GM19324 (cell line): ENCODE data around the gene PPP1CA.
"Not testable (repeated sequence)": the region's sequence is repeated elsewhere in the genome, so short reads cannot be mapped to it uniquely, and the experiment has no call there.

Experiments
- ATAC-seq: cut with Tn5 transposase; IDR thresholded peaks from one replicate; pipeline ENCODE4 v1.9.1; 2021; ENCODE audit warnings: mild to moderate bottlenecking, moderate library complexity; ENCODE audit not compliant: unreplicated experiment, low FRiP score

Gene PPP1CA

GRCh38 chr11:67405196-67405567 is 3.5 kb upstream of the PPP1CA start:
- no peak for ATAC-seq

DNA sequence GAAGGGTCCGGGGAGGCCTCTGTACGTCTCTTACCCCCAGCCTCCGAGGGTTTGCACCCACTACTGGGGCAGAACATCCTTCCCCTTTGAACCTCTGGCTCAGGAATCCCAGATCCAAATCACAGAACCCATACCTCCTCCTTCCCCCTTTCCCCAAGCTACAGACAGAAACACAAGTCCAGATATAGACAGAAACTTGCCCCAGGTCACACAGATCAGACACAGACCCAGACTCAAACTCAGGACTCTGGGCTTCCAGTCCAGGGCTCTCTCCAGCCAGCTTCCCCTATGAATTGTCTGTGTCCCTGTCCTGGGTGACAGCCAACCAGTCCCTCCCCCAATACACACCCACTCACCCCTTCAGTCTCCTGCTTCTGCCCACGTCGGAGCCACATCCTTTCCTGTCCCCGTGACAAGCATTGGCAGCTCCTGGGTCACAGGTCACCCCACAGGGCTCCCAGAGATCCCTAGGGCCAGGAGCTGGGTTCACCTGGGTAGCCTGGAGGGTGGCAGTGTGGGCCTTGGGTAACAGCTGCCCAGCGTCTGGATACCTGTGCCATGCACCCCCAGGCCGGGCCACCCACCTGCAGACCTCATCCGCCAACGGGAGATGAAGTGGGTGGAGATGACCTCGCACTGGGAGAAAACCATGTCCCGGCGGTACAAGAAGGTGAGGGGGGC is 3.0 kb upstream of the PPP1CA start:
- ATAC-seq: no peak

DNA sequence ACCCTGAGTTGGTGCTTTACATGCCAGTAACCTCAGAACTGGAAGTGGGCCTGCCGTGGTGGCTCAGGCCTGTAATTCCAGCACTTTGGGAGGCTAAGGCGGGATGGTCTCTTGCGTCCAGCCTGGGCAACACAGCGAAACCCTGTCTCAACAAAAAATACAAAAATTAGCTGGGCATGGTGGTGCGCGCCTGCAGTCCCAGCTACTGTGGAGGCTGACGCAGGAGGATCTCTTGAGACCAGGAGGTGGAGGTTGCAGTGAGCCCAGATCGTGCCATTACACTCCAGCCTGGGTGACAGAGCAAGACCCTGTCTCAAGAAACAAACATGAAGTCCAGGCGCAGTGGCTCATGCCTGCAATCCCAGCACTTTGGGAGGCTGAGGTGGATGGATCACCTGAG is 1.4 kb upstream of the PPP1CA start:
- ATAC-seq: not testable (repeated sequence)

DNA sequence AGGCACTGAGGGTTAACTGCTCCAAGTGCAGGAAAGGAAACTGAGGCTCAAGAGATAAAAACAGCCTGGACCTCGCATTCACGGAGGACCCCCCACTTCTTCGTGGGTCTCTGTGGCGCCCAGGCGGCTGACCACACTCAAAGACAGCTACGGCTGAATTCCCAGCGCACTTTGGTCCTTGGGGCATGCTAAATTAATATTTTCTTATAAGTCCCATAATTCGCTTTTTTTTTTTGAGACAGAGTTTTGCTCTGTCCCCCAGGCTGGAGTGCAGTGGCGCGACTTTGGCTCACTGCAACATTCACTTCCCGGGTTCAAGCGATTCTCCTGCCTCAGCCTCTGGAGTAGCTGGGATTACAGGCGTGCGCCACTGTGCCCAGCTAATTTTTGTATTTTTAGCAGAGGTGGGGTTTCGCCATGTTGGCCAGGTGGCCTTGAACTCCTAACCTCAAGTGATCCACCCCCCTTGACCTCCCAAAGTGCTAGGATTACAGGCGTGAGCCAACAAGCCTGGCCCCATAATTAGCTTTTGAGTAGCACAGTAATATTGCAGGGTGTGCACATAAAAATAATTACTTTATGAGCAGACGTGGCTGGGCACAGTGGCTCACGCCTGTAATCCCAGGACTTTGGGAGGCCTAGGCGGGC is 658 bp upstream of the PPP1CA start:
- not testable (repeated sequence) for ATAC-seq

- no peak for ATAC-seq
Measured at GRCh38 chr11:67400942-67401494, 640 bp downstream of the PPP1CA start.

GRCh38 chr11:67400251-67400941 is 1.3 kb downstream of the PPP1CA start:
- ATAC-seq: no peak

- ATAC-seq: no peak
Measured at GRCh38 chr11:67398661-67399563, 2.7 kb downstream of the PPP1CA start.

GRCh38 chr11:67397986-67398660 is 3.5 kb downstream of the PPP1CA start:
- ATAC-seq: no peak

DNA sequence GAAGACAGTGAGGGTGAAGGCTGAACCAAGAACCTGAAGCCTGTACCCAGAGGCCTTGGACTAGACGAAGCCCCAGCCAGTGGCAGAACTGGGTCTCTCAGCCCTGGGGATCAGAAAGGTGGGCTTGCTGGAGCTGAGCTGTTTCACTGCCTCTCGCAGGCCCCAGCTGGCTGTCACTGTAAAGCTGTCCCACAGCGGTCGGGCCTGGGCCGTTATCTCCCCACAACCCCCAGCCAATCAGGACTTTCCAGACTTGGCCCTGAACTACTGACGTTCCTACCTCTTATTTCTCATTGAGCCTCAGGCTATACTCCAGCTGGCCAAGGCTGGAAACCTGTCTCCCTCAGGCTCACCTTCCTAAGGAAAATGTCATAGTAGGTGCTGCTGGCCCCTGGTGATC is 4.1 kb downstream of the PPP1CA start:
- no peak for ATAC-seq

DNA sequence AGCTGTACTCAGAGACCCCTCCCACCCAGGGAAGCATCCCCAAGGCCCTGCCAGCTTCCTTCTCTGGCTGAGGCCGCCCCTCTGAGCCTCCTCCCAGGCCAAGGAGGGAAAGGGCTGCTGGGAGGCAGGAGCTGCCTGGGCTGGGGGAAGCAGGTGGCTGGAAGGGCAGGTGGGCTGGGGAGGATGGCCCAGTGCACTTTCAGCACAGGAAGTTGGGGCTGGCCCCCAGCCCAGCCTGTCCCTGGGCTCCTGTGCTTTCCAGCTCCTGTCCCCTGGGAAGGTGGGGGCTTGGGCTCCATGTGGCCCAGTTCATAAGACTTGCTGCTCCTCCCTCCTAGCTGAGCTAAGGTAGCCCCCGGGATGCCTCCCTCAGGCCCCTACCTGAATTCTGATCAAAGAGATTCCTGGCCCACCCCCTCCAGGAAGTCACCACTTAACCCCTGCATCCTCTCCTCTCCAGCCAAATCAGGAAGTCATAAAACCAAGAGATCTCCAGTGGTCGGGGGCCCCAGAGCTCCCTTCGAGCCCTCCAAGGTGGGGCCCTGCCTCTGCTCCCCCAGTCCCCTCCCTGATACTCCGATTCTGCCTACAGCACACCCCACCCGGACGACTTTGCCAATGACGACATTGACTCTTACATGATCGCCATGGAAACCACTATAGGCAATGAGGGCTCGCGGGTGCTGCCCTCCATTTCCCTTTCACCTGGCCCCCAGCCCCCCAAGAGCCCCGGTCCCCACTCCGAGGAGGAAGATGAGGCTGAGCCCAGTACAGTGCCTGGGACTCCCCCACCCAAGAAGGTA is 4.9 kb downstream of the PPP1CA start:
- ATAC-seq: no peak

- ATAC-seq: no peak
Measured at GRCh38 chr11:67396259-67396581, 5.4 kb downstream of the PPP1CA start.

- ATAC-seq: no peak
Measured at GRCh38 chr11:67395555-67396258, 6.0 kb downstream of the PPP1CA start.

DNA sequence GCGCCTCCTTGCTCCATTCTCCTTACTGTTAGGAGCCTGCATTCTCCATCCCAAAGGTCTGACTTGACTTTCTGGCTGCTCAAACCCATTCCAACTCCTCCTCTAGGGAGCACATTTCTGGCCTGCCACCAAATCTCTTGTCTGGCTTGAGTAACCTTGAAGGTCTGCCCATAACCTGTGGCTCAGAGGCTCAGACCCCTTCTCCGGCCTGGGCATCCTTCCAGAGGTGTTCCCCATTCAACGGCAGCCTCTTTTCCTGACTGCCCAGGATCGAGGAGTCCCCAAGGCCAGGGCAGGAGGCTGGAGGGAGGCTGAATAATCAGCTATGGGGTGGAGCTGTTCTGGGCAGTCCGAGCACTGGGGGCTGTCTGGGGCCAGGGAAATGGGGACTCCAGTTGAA is 7.7 kb downstream of the PPP1CA start:
- no peak for ATAC-seq

GRCh38 chr11:67393437-67393836 is 8.2 kb downstream of the PPP1CA start:
- ATAC-seq: no peak

DNA sequence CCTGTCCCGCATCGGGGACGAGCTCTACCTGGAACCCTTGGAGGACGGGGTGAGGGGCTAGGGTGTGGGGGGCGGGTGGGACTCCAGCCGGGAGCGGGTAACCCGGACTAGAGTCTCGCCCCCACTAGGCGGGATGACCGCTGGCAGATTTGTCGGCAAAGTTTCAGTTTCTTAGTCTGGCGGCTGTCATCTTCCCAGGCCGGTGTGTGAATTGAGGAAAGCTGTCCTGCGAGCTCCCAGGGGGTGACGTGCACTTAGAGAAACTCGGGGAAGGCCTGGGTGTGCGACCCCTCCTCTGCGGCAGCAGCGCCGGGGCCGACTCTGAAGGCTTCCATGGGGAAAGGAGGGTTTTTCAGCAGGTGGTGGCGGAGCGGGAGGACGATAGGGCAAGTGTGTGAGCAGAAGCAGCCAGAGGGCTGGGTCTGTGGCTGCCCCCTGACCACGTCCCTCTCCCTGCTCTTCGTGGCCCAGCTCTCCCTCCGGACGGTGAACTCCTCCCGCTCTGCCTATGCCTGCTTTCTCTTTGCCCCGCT is 9.4 kb downstream of the PPP1CA start:
- ATAC-seq: no peak

DNA sequence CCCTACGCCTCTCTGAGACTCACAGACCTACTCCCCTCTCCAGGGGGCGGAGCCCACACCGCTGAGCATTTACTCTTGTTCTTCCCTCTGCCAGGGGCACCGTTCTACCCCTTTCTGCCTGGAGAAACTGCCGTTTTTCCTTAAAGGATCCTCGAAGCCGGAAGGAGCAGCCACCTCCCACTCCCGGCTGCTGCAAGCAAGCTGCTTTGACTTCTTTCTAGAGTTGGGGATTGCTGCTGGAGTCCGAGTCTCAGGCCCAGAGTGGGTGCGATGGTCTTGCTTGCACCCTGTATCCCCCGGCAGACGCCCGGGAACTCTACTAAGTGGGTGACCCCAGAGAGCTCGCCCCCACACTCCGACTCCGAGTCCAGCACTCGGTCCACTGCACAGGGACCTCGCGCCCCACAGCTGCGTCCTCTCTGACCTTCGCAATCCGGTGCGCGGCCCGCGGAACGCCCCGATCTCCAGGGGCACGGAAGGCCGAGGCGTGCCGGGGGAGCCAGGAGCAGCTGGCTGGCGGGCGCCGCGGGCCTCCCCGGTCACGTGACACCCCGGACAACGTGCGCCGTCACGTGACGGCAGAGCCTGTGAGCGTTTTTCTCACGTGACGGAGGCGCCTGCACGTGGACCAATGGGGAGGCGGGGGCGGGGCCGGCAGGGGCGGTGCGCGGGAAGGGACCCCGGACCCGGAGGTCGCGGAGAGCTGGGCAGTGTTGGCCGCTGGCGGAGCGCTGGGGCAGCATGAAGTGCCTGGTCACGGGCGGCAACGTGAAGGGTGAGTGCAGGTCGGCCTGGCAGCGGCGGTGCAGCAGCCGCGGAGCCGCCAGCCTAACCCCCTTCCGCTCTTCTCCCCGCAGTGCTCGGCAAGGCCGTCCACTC is 10.1 kb downstream of the PPP1CA start, which contains the start of gene RAD9A:
RAD9A (plus strand) TSS at position 683 of the 879 bp plus-strand sequence; CDS start at position 742, 59 bp downstream.
- ATAC-seq: peak; percentile 79

GRCh38 chr11:67390947-67391303 is 10.7 kb downstream of the PPP1CA start:
- no peak for ATAC-seq
